SK-N-SH (cell line): ENCODE results near the gene SOD1. TPM values are rescaled to one million over a fixed set of nuclear protein-coding genes. Genes with fewer than 3 reads are reported as not detected.
"Not testable (repeated sequence)": the region's sequence is repeated elsewhere in the genome, so short reads cannot be mapped to it uniquely, and the experiment has no call there.

Experiments
- CTCF ChIA-PET: fragments of 300-600, 350-600 bp; formaldehyde crosslinking; extraction: SDS; loops from one replicate; lab custom pipeline; 2021; lab: Yijun Ruan, JAX
- POLR2A ChIA-PET: fragments of 350-600 bp; sonication (Branson Sonifier 250); formaldehyde crosslinking; extraction: SDS; loops from one replicate; lab custom pipeline; 2020; ENCODE audit warnings: antibody characterized with exemption, inconsistent platforms; lab: Yijun Ruan, JAX
- DNase-seq: peaks from one replicate; pipeline ENCODE4 v3.0.0; 2012
- H2AFZ ChIP-seq: fragments of 200-600 bp; sonication (generic); 2 replicates; pipeline ENCODE4 v1.8.1; 2016; ENCODE audit warnings: antibody characterized with exemption, mild to moderate bottlenecking, low read depth
- H3F3A ChIP-seq: fragments of 200-600 bp; sonication (generic); replicated peaks from 2 replicates; pipeline ENCODE3; 2016; ENCODE audit warnings: antibody characterized with exemption, mild to moderate bottlenecking; ENCODE audit not compliant: insufficient read depth
- H3K27ac ChIP-seq, 2 experiments: fragments of 200-500 bp in 1 of 2; fragments of 200-600 bp in 1 of 2; sonication (Bioruptor generic) in 1 of 2; sonication (generic), shearing (Covaris generic) in 1 of 2; 2 replicates each; pipeline versions ENCODE4 v1.5.1 to v1.6.1; 2014 to 2016; ENCODE audit warnings: low read depth in 2 of 2, inconsistent platforms in 1 of 2, low read length in 1 of 2, mild to moderate bottlenecking in 1 of 2, mixed read lengths in 1 of 2
- H3K27me3 ChIP-seq: fragments of 200-600 bp; sonication (generic), shearing (Covaris generic); 2 replicates; pipeline ENCODE4 v1.6.1; 2016; ENCODE audit warnings: mixed run types; ENCODE audit not compliant: insufficient read depth
- H3K36me3 ChIP-seq, 2 experiments: fragments of 200-500 bp in 1 of 2; fragments of 200-600 bp in 1 of 2; sonication (Bioruptor generic) in 1 of 2; sonication (generic) in 1 of 2; replicated peaks in 1 of 2; 2 replicates each; pipeline versions ENCODE3 to v1.5.1; 2014 to 2016; ENCODE audit warnings: low read length in 1 of 2, mild to moderate bottlenecking in 1 of 2; ENCODE audit not compliant: insufficient read depth in 2 of 2, control insufficient read depth in 1 of 2
- H3K4me1 ChIP-seq, 2 experiments: fragments of 200-500 bp in 1 of 2; fragments of 200-600 bp in 1 of 2; sonication (Bioruptor generic) in 1 of 2; sonication (generic), shearing (Covaris generic) in 1 of 2; 2 replicates each; pipeline versions ENCODE4 v1.5.1 to v1.6.1; 2014 to 2016; ENCODE audit warnings: low read depth in 1 of 2, low read length in 1 of 2, mixed run types in 1 of 2; ENCODE audit not compliant: insufficient read depth in 2 of 2, control insufficient read depth in 1 of 2
- H3K4me2 ChIP-seq: fragments of 200-600 bp; sonication (generic), shearing (Covaris generic); 2 replicates; pipeline ENCODE4 v1.6.1; 2017; ENCODE audit warnings: mixed run types
- H3K4me3 ChIP-seq, 2 experiments: fragments of 200-500 bp in 1 of 2; fragments of 200-600 bp in 1 of 2; sonication (Bioruptor generic) in 1 of 2; sonication (generic), shearing (Covaris generic) in 1 of 2; 2 replicates each; pipeline versions ENCODE4 v1.5.1 to v1.8.1; 2014 to 2016; ENCODE audit warnings: low read depth in 2 of 2, inconsistent platforms in 1 of 2, low read length in 1 of 2, mild to moderate bottlenecking in 1 of 2, mixed read lengths in 1 of 2, moderate library complexity in 1 of 2
- H3K79me2 ChIP-seq: fragments of 200-600 bp; sonication (generic); 2 replicates; pipeline ENCODE4 v1.8.1; 2017; ENCODE audit warnings: mild to moderate bottlenecking; ENCODE audit not compliant: insufficient read depth
- H3K9ac ChIP-seq: fragments of 200-600 bp; sonication (generic); 2 replicates; pipeline ENCODE4 v1.6.1; 2017; ENCODE audit warnings: mixed run types
- H3K9me2 ChIP-seq: fragments of 200-600 bp; sonication (generic); 2 replicates; pipeline ENCODE4 v1.6.1; 2017; ENCODE audit warnings: mixed run types
- H3K9me3 ChIP-seq: fragments of 200-600 bp; sonication (generic); 2 replicates; pipeline ENCODE4 v1.6.1; 2017; ENCODE audit warnings: mixed run types, mild to moderate bottlenecking, moderate library complexity
- H4K20me1 ChIP-seq: fragments of 200-600 bp; sonication (generic); 2 replicates; pipeline ENCODE4 v1.6.1; 2017; ENCODE audit warnings: mild to moderate bottlenecking, mixed run types; ENCODE audit not compliant: insufficient read depth
- EZH2phosphoT487 ChIP-seq: fragments of 200-600 bp; sonication (generic); IDR thresholded peaks from 2 replicates; pipeline ENCODE4 v1.6.1; 2017; ENCODE audit warnings: low read depth, mixed run types, mild to moderate bottlenecking, antibody characterized with exemption, moderate library complexity, borderline replicate concordance
- GATA2 ChIP-seq: sonication (generic); formaldehyde crosslinking; IDR thresholded peaks from 2 replicates; pipeline ENCODE4 v1.5.0; 2020; ENCODE audit warnings: mild to moderate bottlenecking, missing genetic modification reagents
- POLR2AphosphoS5 ChIP-seq: IDR thresholded peaks from 2 replicates; pipeline ENCODE4 v1.6.1; 2012; ENCODE audit warnings: low read depth, low read length
- RCOR1 ChIP-seq: fragments of 150-350 bp; IDR thresholded peaks from 2 replicates; pipeline ENCODE4 v1.6.1; 2017; ENCODE audit warnings: antibody characterized with exemption, low read length
- TCF12 ChIP-seq: IDR thresholded peaks from 2 replicates; pipeline ENCODE4 v1.4.0; 2012
- YY1 ChIP-seq: IDR thresholded peaks from 2 replicates; pipeline ENCODE4 v1.4.0; 2012; ENCODE audit warnings: low read depth, mild to moderate bottlenecking
- WGBS: methylation state at CpG from one replicate; pipeline ENCODE4 v1.1.6; 2017; ENCODE audit warnings: low lambda C conversion rate; 5-methylcytosine and 5-hydroxymethylcytosine counted together
- polyA plus RNA-seq, 3 experiments: library from polyadenylated mRNA; depleted of rRNA; stranded (reverse); fragments of >200 nt; gene quantifications; 2 replicates each; pipeline ENCODE4 v1.2.3, GENCODE V29; 2012
- TF ChIP-seq, protein P1 (sequence below): IDR thresholded peaks from 2 replicates; pipeline ENCODE4 v1.6.1; 2012; ENCODE audit warnings: mild to moderate bottlenecking, low read depth, low read length, moderate library complexity
- TF ChIP-seq, protein P2 (sequence below): fragments of 150-350 bp; IDR thresholded peaks from 2 replicates; pipeline ENCODE4 v1.6.1; 2016; ENCODE audit warnings: mild to moderate bottlenecking, low read depth, low read length

SOD1 gene
- polyA plus RNA-seq, 1 of the 3 experiments (the other 2 are of a cell fraction): 572 TPM

DNA sequence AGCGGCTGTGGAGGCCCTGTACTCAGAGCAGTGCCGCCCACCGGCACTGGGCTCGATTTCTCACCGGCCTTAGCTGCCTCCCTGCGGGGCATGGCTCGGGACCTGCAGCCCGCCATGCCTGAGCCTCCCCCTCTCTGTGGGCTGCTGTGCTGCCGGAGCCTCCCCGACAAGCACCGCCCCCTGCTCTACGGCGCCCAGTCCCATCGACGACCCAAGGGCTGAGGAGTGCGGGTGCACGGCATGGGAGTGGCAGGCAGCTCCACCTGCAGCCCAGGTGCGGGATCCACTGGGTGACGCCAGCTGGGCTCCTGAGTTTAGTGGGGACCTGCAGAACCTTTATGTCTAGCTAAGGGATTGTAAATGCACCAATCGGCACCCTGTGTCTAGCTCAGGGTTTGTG is 5.2 kb upstream of the SOD1 start (continued):
- TF ChIP-seq, protein P1, sequence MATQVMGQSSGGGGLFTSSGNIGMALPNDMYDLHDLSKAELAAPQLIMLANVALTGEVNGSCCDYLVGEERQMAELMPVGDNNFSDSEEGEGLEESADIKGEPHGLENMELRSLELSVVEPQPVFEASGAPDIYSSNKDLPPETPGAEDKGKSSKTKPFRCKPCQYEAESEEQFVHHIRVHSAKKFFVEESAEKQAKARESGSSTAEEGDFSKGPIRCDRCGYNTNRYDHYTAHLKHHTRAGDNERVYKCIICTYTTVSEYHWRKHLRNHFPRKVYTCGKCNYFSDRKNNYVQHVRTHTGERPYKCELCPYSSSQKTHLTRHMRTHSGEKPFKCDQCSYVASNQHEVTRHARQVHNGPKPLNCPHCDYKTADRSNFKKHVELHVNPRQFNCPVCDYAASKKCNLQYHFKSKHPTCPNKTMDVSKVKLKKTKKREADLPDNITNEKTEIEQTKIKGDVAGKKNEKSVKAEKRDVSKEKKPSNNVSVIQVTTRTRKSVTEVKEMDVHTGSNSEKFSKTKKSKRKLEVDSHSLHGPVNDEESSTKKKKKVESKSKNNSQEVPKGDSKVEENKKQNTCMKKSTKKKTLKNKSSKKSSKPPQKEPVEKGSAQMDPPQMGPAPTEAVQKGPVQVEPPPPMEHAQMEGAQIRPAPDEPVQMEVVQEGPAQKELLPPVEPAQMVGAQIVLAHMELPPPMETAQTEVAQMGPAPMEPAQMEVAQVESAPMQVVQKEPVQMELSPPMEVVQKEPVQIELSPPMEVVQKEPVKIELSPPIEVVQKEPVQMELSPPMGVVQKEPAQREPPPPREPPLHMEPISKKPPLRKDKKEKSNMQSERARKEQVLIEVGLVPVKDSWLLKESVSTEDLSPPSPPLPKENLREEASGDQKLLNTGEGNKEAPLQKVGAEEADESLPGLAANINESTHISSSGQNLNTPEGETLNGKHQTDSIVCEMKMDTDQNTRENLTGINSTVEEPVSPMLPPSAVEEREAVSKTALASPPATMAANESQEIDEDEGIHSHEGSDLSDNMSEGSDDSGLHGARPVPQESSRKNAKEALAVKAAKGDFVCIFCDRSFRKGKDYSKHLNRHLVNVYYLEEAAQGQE: no peak
- TF ChIP-seq TCF12 (no peak), EZH2phosphoT487 (no peak), YY1 (no peak)

DNA sequence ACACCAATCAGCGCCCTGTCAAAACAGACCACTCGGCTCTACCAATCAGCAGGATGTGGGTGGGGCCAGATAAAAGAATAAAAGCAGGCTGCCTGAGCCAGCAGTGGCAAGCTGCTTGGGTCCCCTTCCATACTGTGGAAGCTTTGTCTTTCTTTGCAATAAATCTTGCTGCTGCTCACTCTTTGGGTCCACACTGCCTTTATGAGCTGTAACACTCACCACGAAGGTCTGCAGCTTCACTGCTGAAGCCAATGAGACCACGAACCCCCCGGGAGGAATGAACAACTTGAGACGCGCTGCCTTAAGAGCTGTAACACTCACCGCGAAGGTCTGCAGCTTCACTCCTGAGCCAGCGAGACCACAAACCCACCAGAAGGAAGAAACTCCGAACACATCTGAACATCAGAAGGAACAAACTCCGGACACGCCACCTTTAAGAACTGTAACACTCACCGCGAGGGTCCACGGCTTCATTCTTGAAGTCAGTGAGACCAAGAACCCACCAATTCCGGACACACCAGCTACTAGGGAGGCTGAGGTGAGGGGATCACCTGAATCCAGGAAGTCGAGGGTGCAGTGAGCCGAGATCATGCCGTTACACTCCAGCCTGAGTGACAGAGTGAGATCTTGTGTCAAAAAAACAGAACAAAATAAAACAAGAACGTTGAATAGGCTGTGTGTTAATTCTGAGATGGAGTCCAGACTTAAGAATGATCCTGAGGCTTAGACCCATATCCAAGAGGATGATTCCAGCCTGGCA is 4.5 kb upstream of the SOD1 start:
- CTCF ChIA-PET: not testable (repeated sequence)

DNA sequence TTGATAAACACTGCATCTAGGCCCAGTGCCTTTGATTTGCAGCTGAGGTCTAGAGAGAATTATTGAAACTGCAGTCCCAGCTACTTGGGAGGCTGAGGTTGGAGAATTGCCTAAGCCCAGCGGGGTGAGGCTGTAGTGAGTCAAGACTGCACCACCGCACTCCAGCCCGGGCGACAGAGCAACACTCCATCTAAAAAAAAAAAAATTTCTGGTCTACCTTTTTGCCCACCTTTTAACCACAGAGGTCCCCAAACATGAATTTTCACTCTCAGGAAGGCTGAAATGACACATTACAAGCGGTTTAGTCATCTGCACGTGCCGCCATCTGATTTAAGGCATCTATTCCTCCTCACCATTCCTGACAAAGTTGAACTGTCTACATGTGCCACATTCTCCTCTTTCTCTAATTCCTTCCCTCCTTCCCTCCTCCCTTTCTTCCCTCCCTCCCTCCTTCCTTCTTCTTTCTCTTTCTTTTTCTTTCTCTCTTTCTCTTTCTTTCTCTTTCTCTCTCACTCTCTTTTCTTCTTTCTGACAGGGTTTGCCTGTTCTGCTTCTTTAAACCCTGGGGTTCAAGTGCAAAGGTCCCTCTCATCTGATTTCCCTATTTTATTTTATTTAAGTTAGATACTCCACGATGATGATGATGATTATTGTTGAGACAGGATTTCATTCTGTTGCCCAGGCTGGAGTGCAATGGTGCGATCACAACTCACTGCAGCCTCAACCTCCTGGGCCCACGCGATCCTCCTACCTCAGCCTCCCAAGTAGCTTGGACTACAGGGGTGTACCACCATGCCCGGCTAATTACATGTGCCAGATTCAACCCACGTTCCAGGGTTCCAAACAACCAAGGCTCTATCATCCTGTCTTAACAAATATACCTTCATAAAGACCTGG is 3.0 kb upstream of the SOD1 start:
- TF ChIP-seq GATA2 (no peak), RCOR1 (no peak), POLR2AphosphoS5 (no peak)
- TF ChIP-seq, protein P2, sequence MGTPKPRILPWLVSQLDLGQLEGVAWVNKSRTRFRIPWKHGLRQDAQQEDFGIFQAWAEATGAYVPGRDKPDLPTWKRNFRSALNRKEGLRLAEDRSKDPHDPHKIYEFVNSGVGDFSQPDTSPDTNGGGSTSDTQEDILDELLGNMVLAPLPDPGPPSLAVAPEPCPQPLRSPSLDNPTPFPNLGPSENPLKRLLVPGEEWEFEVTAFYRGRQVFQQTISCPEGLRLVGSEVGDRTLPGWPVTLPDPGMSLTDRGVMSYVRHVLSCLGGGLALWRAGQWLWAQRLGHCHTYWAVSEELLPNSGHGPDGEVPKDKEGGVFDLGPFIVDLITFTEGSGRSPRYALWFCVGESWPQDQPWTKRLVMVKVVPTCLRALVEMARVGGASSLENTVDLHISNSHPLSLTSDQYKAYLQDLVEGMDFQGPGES: no peak
- TF ChIP-seq, all 33 proteins: peak for 0
- no peak overlapping the region for H3K4me3 ChIP-seq
- ChIA-PET POLR2A (no interaction called here), CTCF (no interaction called here)
- no peak for DNase-seq
- no peaks in the 10 kb centered on the region for H3K9me2 ChIP-seq
- 78% methylated on average over 13 of the region's 13 CpGs for WGBS
- H3K36me3 ChIP-seq: peaks cover 0 to 1% of the 10 kb centered on the region in 2 experiments
- H3K9ac ChIP-seq: no peak overlapping the region
- no peaks in the 10 kb centered on the region; a peak in 1 of 4 replicates for H3K4me1 ChIP-seq
- no peak overlapping the region for H3K27ac ChIP-seq
- H2AFZ ChIP-seq: no peak overlapping the region
- no peaks in the 10 kb centered on the region for H3F3A ChIP-seq
- no peaks in the 10 kb centered on the region for H3K27me3 ChIP-seq
- peaks cover 11% of the 10 kb centered on the region for H4K20me1 ChIP-seq
- H3K4me2 ChIP-seq: no peak overlapping the region
- H3K9me3 ChIP-seq: no peaks in the 10 kb centered on the region
- peaks cover 14% of the 10 kb centered on the region for H3K79me2 ChIP-seq

More for the DNA sequence above, 4.5 kb upstream of the SOD1 start:
- H3F3A ChIP-seq, DNase-seq, H3K9ac ChIP-seq, H3K27ac ChIP-seq, H3K9me3 ChIP-seq, H3K79me2 ChIP-seq, H4K20me1 ChIP-seq, H2AFZ ChIP-seq, H3K9me2 ChIP-seq, H3K36me3 ChIP-seq, H3K4me2 ChIP-seq, POLR2A ChIA-PET, H3K27me3 ChIP-seq, H3K4me3 ChIP-seq, H3K4me1 ChIP-seq: not testable (repeated sequence)
- WGBS: 88% methylated on average over 15 of the region's 21 CpGs
